Kidney (tissue), 14 donors: Measurements from ENCODE around the gene LEFTY1. TPM values are rescaled to one million over a fixed set of nuclear protein-coding genes. Genes with fewer than 3 reads are reported as not detected.

Source experiments
- DNase-seq, 5 donors: peaks; one replicate each; pipeline ENCODE4 v3.0.0-alpha.2; 2013 to 2020
- FAIRE-seq: peaks from 2 replicates; lab custom pipeline; 2012; peaks lifted over from hg19 to GRCh38; lab: Jason Lieb, UNC
- H3K27ac ChIP-seq, 2 donors: one replicate each; pipeline ENCODE4 v1.7.0; 2013; ENCODE audit warnings: low read depth in 2 of 2, low read length in 2 of 2, inconsistent platforms in 1 of 2
- H3K27me3 ChIP-seq: one replicate; pipeline ENCODE4 v1.7.1; 2013; ENCODE audit warnings: low read length, inconsistent platforms; ENCODE audit not compliant: control insufficient read depth, insufficient read depth
- H3K36me3 ChIP-seq, 3 donors: one replicate each; pipeline versions ENCODE4 v1.7.0 to v1.7.1; 2013; ENCODE audit warnings: low read length in 3 of 3, control low read depth in 1 of 3, inconsistent platforms in 1 of 3; ENCODE audit not compliant: insufficient read depth in 3 of 3, control insufficient read depth in 2 of 3
- H3K4me1 ChIP-seq, 3 donors: one replicate each; pipeline versions ENCODE4 v1.7.0 to v1.7.1; 2013; ENCODE audit warnings: low read length in 3 of 3, inconsistent platforms in 1 of 3, low read depth in 1 of 3; ENCODE audit not compliant: control insufficient read depth in 2 of 3, insufficient read depth in 2 of 3
- H3K4me3 ChIP-seq, 3 donors: one replicate each; pipeline versions ENCODE4 v1.7.0 to v1.8.1; 2013; ENCODE audit warnings: low read length in 3 of 3, control low read depth in 1 of 3, inconsistent platforms in 1 of 3
- H3K9ac ChIP-seq, 3 donors: one replicate each; pipeline versions ENCODE4 v1.7.0 to v1.7.1; 2013; ENCODE audit warnings: low read length in 3 of 3, control low read depth in 1 of 3, inconsistent platforms in 1 of 3
- H3K9me3 ChIP-seq, 3 donors: one replicate each; pipeline versions ENCODE4 v1.7.0 to v1.7.1; 2013; ENCODE audit warnings: low read length in 3 of 3, control low read depth in 1 of 3, inconsistent platforms in 1 of 3; ENCODE audit not compliant: control insufficient read depth in 2 of 3, insufficient read depth in 1 of 3
- intact Hi-C: fragments of 100-400 bp; cut with DNase I; formaldehyde crosslinking; loops from one replicate; pipeline ENCODE4 v1.11.1; 2022
- polyA plus RNA-seq: library from polyadenylated mRNA; stranded (reverse); fragments of 350-450 nt; fragmentation: Illumina TruSeq; extraction: RNeasy Lipid Tissue Mini Kit (QIAGEN cat#74804); gene quantifications from one replicate; pipeline ENCODE4 v1.2.3, GENCODE V29; 2014; ENCODE audit warnings: low read depth, low replicate concordance; ENCODE audit not compliant: insufficient read depth
- total RNA-seq: library from RNA; stranded (reverse); fragmentation: NEBNext Ultra II Directional; extraction: Animal tissue kit (Norgen Biotek cat#: 25700); gene quantifications from one replicate; pipeline ENCODE4 v1.2.1, GENCODE V29; 2021
- TF ChIP-seq, protein P1 (sequence below): IDR thresholded peaks from 3 replicates; pipeline ENCODE4 v1.5.1; 2012; ENCODE audit warnings: mild to moderate bottlenecking, moderate library complexity, borderline replicate concordance; ENCODE audit not compliant: insufficient read depth; ENCODE audit errors: extremely low read depth
- donor health status: control.
- donor health status: control.
- donor health status: control.
- donor health status: control.
- donor health status: control.
- donor health status: DM: yes; HTN: yes; CAD: no.
- donor health status: Normal renal cell carcinoma (clear cell type).

Gene LEFTY1
- total and polyA plus RNA-seq, 2 donors from 2014 or later, result 0.41 to 8.6 TPM

DNA sequence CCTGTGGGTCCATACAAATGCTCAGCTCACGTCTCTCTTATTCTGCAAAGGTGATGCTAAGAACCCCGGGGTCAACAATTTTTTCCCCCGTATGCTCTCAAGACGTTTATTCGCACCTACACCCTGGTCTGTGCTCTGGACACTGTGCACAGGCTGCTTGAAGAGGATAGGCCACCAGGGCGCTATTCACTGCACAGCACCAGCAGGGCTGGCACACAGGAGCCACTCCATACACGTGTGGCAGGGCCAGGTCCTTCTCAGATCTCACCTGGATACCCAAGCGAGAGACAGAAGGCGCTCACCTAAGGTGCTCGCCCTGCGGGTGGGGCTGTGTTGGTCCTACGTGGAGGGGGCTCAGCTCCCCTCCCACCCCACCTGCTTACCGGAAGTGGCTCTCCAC lies 23.4 kb downstream of the LEFTY1 start:
- Histone ChIP-seq H3K4me1 (no peaks in the 10 kb centered on the region), H3K9ac (no peak overlapping the region), H3K4me3 (no peak overlapping the region), H3K27ac (no peak overlapping the region), H3K9me3 (no peaks in the 10 kb centered on the region), H3K27me3 (no peaks in the 10 kb centered on the region), H3K36me3 (peaks cover 11 to 65% (median 48%) of the 10 kb centered on the region in 3 donors)
- no peak for DNase-seq
- intact Hi-C loops, result no loop called here
- TF ChIP-seq, protein P1, sequence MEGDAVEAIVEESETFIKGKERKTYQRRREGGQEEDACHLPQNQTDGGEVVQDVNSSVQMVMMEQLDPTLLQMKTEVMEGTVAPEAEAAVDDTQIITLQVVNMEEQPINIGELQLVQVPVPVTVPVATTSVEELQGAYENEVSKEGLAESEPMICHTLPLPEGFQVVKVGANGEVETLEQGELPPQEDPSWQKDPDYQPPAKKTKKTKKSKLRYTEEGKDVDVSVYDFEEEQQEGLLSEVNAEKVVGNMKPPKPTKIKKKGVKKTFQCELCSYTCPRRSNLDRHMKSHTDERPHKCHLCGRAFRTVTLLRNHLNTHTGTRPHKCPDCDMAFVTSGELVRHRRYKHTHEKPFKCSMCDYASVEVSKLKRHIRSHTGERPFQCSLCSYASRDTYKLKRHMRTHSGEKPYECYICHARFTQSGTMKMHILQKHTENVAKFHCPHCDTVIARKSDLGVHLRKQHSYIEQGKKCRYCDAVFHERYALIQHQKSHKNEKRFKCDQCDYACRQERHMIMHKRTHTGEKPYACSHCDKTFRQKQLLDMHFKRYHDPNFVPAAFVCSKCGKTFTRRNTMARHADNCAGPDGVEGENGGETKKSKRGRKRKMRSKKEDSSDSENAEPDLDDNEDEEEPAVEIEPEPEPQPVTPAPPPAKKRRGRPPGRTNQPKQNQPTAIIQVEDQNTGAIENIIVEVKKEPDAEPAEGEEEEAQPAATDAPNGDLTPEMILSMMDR, result no peak
- no peak for FAIRE-seq

DNA sequence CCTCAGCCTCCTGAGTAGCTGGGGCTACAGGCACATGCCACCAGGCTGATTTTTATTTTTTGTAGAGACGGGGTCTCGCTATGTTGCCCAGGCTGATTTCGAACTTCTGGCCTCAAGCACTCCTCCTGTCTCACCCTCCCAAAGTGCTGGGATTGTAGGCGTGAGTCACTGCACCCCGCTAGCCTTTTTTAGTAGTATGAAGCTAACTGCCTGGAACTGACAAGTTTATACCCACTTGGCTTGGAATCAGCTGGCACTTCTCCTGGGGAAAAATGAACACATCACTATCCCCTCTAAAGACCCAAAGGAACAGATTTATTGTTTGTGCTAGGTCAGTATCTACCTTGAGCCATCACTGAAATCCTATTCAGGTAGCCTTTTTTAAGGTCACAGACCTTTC lies 25.8 kb downstream of the LEFTY1 start:
- H3K27ac ChIP-seq, result no peak overlapping the region
- no peak for FAIRE-seq
- intact Hi-C loops, result no loop called here
- H3K4me3 ChIP-seq, result no peak overlapping the region
- no peak for DNase-seq
- H3K4me1 ChIP-seq, result no peaks in the 10 kb centered on the region
- peaks cover 11 to 65% (median 48%) of the 10 kb centered on the region in 3 donors for H3K36me3 ChIP-seq
- H3K9ac ChIP-seq, result no peak overlapping the region
- no peaks in the 10 kb centered on the region for H3K27me3 ChIP-seq
- H3K9me3 ChIP-seq, result no peaks in the 10 kb centered on the region
- TF ChIP-seq, protein P1, result no peak

DNA sequence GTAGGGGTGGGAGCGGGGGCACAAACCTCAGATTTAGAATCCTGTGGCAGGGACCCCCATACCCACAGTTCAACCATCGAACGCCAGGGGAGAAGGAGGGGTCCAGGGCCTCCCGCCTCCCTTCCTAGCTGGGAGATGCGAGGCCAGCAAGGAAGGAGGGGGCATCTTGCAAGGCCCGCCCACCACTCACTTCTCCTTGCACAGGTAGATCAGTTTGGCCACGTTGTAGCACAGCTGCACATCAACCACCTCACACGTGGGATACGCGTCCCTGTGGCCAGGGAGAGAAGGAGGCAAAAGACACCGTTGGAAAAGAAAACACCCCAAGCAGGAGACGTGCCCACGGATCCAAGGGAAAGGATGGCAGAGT lies 26.4 kb downstream of the LEFTY1 start:
- intact Hi-C loops, result no loop called here
- no peaks in the 10 kb centered on the region for H3K9me3 ChIP-seq
- TF ChIP-seq, protein P1, result no peak
- H3K4me1 ChIP-seq, result no peaks in the 10 kb centered on the region
- H3K4me3 ChIP-seq, result no peak overlapping the region
- FAIRE-seq (no peak), DNase-seq (no peak)
- no peak overlapping the region for H3K27ac ChIP-seq
- peaks cover 8 to 63% (median 42%) of the 10 kb centered on the region in 3 donors for H3K36me3 ChIP-seq
- H3K27me3 ChIP-seq, result no peaks in the 10 kb centered on the region
- no peak overlapping the region for H3K9ac ChIP-seq

DNA sequence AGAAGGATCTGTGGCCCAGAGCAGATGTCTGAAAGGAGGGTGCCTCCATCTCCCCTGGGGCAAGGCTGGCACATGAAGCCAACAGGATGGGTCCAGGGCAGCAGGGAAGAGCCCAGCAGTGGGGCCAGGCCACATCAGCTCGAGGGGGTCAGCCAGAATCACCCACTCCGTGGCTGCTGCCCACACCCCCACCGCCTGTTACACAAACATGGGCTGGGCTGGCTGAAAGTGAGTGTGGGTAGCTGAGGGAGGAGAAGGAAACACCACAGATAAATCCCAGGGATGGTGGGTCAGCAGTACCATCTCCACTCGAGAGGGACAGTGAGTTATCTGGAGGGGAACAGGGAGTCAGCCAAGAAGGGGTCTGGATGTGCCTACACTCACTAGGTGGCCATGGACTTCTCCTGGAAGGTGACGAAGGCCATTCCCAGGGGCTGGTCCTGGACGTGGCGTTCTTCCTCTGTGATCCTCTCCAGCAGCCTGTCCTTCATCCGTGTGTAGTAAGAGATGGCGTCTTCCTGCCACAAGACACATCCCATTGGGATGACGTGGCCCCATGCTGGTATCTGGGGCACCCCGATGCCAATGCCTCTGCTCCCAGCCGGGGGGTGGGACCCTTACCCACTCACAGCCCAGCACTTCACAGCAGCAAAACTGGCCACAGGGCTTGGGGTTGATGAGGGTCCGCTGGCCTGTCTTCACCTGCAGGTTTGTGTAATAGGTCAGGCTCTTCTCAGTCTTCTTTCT lies 26.9 kb downstream of the LEFTY1 start:
- TF ChIP-seq, protein P1, result no peak

More for the DNA sequence above, 26.9 kb downstream of the LEFTY1 start:
- Histone ChIP-seq H3K4me3 (no peak overlapping the region), H3K27ac (no peak overlapping the region), H3K36me3 (peaks cover 6 to 60% (median 39%) of the 10 kb centered on the region in 3 donors), H3K27me3 (no peaks in the 10 kb centered on the region), H3K4me1 (no peaks in the 10 kb centered on the region), H3K9me3 (no peaks in the 10 kb centered on the region), H3K9ac (no peak overlapping the region)
- FAIRE-seq, result no peak
- intact Hi-C loops, result no loop called here
- DNase-seq, result no peak
